Occipital lobe (tissue), 3 donors: ENCODE measurements around the gene SPRR2E. TPM values are rescaled to one million over a fixed set of nuclear protein-coding genes. Genes with fewer than 3 reads are reported as not detected.
"Not testable (repeated sequence)": the region's sequence is repeated elsewhere in the genome, so short reads cannot be mapped to it uniquely, and the experiment has no call there.

Experiments
- DNase-seq: peaks from one replicate; lab custom pipeline; 2025; lab: John Stamatoyannopoulos, UW
- small RNA-seq: library from RNA; depleted of rRNA; stranded (forward); fragments of <200 nt; gene quantifications from one replicate; pipeline ENCODE3, GENCODE V24; 2014
- total RNA-seq: library from RNA; depleted of rRNA; stranded (reverse); fragments of >200 nt; gene quantifications from one replicate; pipeline ENCODE4 v1.2.3, GENCODE V29; 2014

The SPRR2E gene
- total RNA-seq, 1 donor from 2014 or later: not detected

DNA sequence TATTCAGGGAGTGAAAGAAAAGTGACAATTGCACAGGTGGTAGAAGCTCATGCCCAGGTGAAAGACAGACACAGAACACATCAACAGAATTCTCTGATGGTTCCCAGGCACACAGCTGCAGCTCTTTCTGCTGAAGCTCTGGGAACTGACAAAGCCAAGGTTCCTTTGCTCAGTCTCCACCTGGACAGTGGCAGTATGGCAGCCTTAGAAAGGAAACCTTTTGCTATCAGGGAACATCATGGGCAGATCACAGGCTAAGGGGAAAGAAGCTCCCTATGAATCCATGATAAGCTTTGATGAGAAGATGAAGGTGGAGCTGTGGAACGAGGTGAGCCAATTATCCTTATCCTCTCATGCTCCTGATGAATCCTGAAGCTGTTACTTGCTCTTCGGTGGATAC, 24.1 kb downstream of the SPRR2E start:
- no peak for DNase-seq

- DNase-seq: no peak
Observed at GRCh38 chr1:153058826-153059784, 35.2 kb downstream of the SPRR2E start.

DNA sequence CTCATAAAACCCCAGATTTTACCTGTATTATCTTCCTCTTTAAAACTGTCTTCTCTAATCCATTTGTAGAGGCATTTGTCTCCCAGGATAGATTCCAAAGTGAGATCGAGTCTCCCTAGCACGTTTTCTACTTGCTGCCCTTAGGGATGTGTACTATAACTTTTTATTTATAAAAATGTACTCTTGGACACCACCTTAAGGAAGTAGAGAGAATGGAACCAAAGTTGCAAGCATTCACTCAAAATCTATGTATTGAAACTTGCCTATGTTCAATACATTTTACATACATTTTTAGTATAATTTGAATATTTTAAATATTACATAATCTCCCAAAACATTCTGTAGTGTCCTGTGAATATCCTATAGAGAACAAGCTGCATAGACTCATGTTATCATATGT, 36.2 kb downstream of the SPRR2E start:
- no peak for DNase-seq

DNA sequence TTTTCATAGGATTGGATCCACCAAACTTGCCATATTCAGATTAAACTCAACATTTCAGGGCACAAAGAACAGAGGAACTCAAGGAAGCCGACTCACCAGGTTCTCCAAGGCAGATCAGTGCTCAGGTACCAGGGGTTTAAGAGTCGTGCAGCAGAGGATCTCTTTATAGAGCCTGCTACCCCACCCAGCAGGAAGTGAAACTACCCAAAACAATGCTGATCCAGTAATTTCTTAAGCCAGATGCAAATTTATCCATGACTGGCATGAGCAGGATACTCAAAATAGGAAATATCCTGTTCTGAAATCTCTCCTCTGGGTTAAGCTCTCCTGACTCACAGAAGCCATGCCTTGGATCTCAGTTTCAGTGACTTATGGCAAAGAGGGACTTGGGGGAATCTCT, 37.0 kb downstream of the SPRR2E start, which contains the start of gene SPRR2A:
Gene SPRR2A, minus strand, starts transcription at position 138 of the 400 bp plus-strand sequence. CDS start 777 bp downstream, outside the sequence.
- DNase-seq: no peak

- not testable (repeated sequence) for DNase-seq
Observed at GRCh38 chr1:153056111-153056510, 38.2 kb downstream of the SPRR2E start.

DNA sequence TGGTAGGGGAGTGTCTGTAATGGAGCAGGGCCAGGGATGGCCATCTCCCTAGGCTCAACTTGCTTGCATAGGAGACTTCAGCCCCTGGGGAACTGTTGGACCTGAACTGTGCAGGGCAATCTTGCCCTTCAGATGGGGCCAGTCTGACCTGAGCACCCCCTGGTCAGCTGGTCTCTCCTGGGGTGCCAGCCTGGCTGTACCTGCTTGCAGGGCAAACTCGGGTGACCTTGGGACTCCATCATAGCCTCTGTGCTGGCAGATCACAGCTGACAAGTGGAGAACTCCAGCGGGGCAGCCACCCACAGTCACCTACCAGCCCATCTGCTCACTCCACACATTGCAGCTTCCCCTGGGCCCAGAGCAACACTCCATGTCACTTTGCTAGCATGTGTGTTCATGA, 45.1 kb downstream of the SPRR2E start:
- no peak for DNase-seq

Small RNA genes lying within 50 kb of the gene (small RNA-seq; reads per million reads assigned to genes)
- not detected for gene SPRR2C

Other genes starting within 250 kb of the SPRR2E start
- not detected for gene LCE7A, start 234.5 kb downstream of the SPRR2E start, total RNA-seq
- gene SMCP, start 216.2 kb downstream of the SPRR2E start, total RNA-seq: not detected
- not detected for gene IVL, start 186.0 kb downstream of the SPRR2E start, total RNA-seq
- gene SPRR5, start 147.3 kb downstream of the SPRR2E start, total RNA-seq: not detected
- not detected for gene SPRR4, start 123.9 kb downstream of the SPRR2E start, total RNA-seq
- gene SPRR1A, start 110.4 kb downstream of the SPRR2E start, total RNA-seq: not detected
- 1.6 TPM for gene SPRR3, start 92.8 kb downstream of the SPRR2E start, total RNA-seq
- not detected for gene SPRR1B, start 63.3 kb downstream of the SPRR2E start, total RNA-seq
- not detected for gene SPRR2D, start 53.4 kb downstream of the SPRR2E start, total RNA-seq
- gene SPRR2A, start 37.0 kb downstream of the SPRR2E start, total RNA-seq: not detected
- not detected for gene SPRR2B, start 22.9 kb downstream of the SPRR2E start, total RNA-seq
- gene SPRR2F, start 19.0 kb upstream of the SPRR2E start, total RNA-seq: not detected
- gene SPRR2G, start 56.4 kb upstream of the SPRR2E start, total RNA-seq: not detected
- not detected for gene LELP1, start 108.9 kb upstream of the SPRR2E start, total RNA-seq
- gene PRR9, start 123.1 kb upstream of the SPRR2E start, total RNA-seq: not detected
- not detected for gene LORICRIN, start 165.2 kb upstream of the SPRR2E start, total RNA-seq
- gene PGLYRP3, start 218.4 kb upstream of the SPRR2E start, total RNA-seq: not detected